Liver (tissue), 9 donors: ENCODE results near the gene TNNT3. TPM values are rescaled to one million over a fixed set of nuclear protein-coding genes. Genes with fewer than 3 reads are reported as not detected.

Experiments used
- DNase-seq: peaks from one replicate; pipeline ENCODE4 v3.0.0-alpha.2; 2017; ENCODE audit warnings: low spot score
- H3K27ac ChIP-seq, 2 donors: one replicate each; pipeline ENCODE4 v1.7.0; 2013; ENCODE audit warnings: inconsistent platforms in 2 of 2, low read length in 2 of 2, control low read depth in 1 of 2, low read depth in 1 of 2, mild to moderate bottlenecking in 1 of 2
- H3K27me3 ChIP-seq, 4 donors: one replicate each; pipeline versions ENCODE4 v1.6.1 to v1.7.0; 2013; ENCODE audit warnings: low read length in 3 of 4, inconsistent platforms in 1 of 4, mild to moderate bottlenecking in 1 of 4, moderate library complexity in 1 of 4; ENCODE audit not compliant: control insufficient read depth in 4 of 4, insufficient read depth in 4 of 4
- H3K36me3 ChIP-seq, 4 donors: one replicate each; pipeline versions ENCODE4 v1.6.1 to v1.7.0; 2013; ENCODE audit warnings: low read length in 3 of 4, mild to moderate bottlenecking in 3 of 4, low read depth in 1 of 4, moderate library complexity in 1 of 4; ENCODE audit not compliant: control insufficient read depth in 4 of 4, insufficient read depth in 3 of 4
- H3K4me1 ChIP-seq, 4 donors: one replicate each; pipeline versions ENCODE4 v1.6.1 to v1.7.0; 2013; ENCODE audit warnings: low read length in 3 of 4, mild to moderate bottlenecking in 3 of 4, moderate library complexity in 1 of 4; ENCODE audit not compliant: control insufficient read depth in 4 of 4, insufficient read depth in 4 of 4
- H3K4me3 ChIP-seq, 3 donors: one replicate each; pipeline versions ENCODE4 v1.6.1 to v1.7.0; 2013; ENCODE audit warnings: low read length in 3 of 3, control low read depth in 1 of 3, low read depth in 1 of 3, mild to moderate bottlenecking in 1 of 3
- H3K9ac ChIP-seq, 2 donors: one replicate each; pipeline ENCODE4 v1.7.0; 2013; ENCODE audit warnings: low read length in 2 of 2, mild to moderate bottlenecking in 2 of 2, moderate library complexity in 2 of 2, control low read depth in 1 of 2, low read depth in 1 of 2
- H3K9me3 ChIP-seq, 4 donors: one replicate each; pipeline versions ENCODE4 v1.6.1 to v1.7.0; 2013; ENCODE audit warnings: low read length in 3 of 4; ENCODE audit not compliant: control insufficient read depth in 4 of 4
- EGR1 ChIP-seq, 2 donors: IDR thresholded peaks; 2 replicates each; pipeline ENCODE4 v1.6.1; 2016 to 2018; ENCODE audit warnings: antibody characterized with exemption in 2 of 2, low read depth in 2 of 2
- FOXA1 ChIP-seq: IDR thresholded peaks from 2 replicates; pipeline ENCODE4 v1.6.1; 2016; ENCODE audit warnings: antibody characterized with exemption
- FOXA2 ChIP-seq: IDR thresholded peaks from 2 replicates; pipeline ENCODE4 v1.6.1; 2016; ENCODE audit warnings: antibody characterized with exemption
- GABPA ChIP-seq, 2 donors: IDR thresholded peaks in 1 of 2; conservative IDR thresholded peaks in 1 of 2; 2 replicates each; pipeline ENCODE4 v1.6.1; 2016; ENCODE audit warnings: antibody characterized with exemption in 2 of 2, mild to moderate bottlenecking in 1 of 2, moderate library complexity in 1 of 2
- HNF4A ChIP-seq, 2 donors: conservative IDR thresholded peaks; 2 replicates each; pipeline ENCODE4 v1.6.1; 2016; ENCODE audit warnings: antibody characterized with exemption in 2 of 2, mild to moderate bottlenecking in 2 of 2
- HNF4G ChIP-seq: IDR thresholded peaks from 2 replicates; pipeline ENCODE4 v1.6.1; 2016; ENCODE audit warnings: antibody characterized with exemption
- JUND ChIP-seq, 2 donors: IDR thresholded peaks; 2 replicates each; pipeline ENCODE4 v1.6.1; 2016; ENCODE audit warnings: antibody characterized with exemption in 2 of 2
- NR2F2 ChIP-seq: IDR thresholded peaks from 2 replicates; pipeline ENCODE4 v1.6.1; 2016; ENCODE audit warnings: antibody characterized with exemption
- RAD21 ChIP-seq, 2 donors: IDR thresholded peaks; 2 replicates each; pipeline ENCODE4 v1.6.1; 2016; ENCODE audit warnings: antibody characterized with exemption in 2 of 2, mild to moderate bottlenecking in 2 of 2
- SP1 ChIP-seq: IDR thresholded peaks from 2 replicates; pipeline ENCODE4 v1.6.1; 2018; ENCODE audit warnings: antibody characterized with exemption, mild to moderate bottlenecking
- TAF1 ChIP-seq: conservative IDR thresholded peaks from 2 replicates; pipeline ENCODE4 v1.6.1; 2016; ENCODE audit warnings: antibody characterized with exemption, mild to moderate bottlenecking
- YY1 ChIP-seq: IDR thresholded peaks from 2 replicates; pipeline ENCODE4 v1.6.1; 2016; ENCODE audit warnings: antibody characterized with exemption, mild to moderate bottlenecking
- WGBS: extraction: QIAGEN DNeasy Blood & Tissue Kit; methylation state at CpG from one replicate; pipeline ENCODE4 v1.1.7; 2013; 5-methylcytosine and 5-hydroxymethylcytosine counted together
- polyA plus RNA-seq, 2 donors: library from polyadenylated mRNA; stranded (reverse) in 1 of 2; unstranded in 1 of 2; fragments of 200-250 nt in 1 of 2; fragments of >200 nt in 1 of 2; fragmentation: Nextera tagmentation in 1 of 2; extraction: Ambion mirVana in 1 of 2; gene quantifications; one replicate each; pipeline versions ENCODE4 v1.2.1 to v1.2.3, GENCODE V29; 2013 to 2015
- total RNA-seq, 2 donors: library from RNA; depleted of rRNA; stranded (reverse); fragments of >200 nt; gene quantifications; one replicate each; pipeline ENCODE4 v1.2.3, GENCODE V29; 2014
- TF ChIP-seq, protein P1 (sequence below): fragments of 150-350 bp; IDR thresholded peaks from 2 replicates; pipeline ENCODE4 v1.5.1; 2017; ENCODE audit warnings: improper control_type of control experiment, low read depth, low read length; ENCODE audit not compliant: missing input control
- TF ChIP-seq, protein P2 (sequence below): IDR thresholded peaks from 2 replicates; pipeline ENCODE4 v1.6.1; 2016; ENCODE audit warnings: antibody characterized with exemption
- TF ChIP-seq, protein P3 (sequence below): IDR thresholded peaks from 2 replicates; pipeline ENCODE4 v1.6.1; 2016; ENCODE audit warnings: antibody characterized with exemption
- TF ChIP-seq, protein P4 (sequence below): IDR thresholded peaks from 2 replicates; pipeline ENCODE4 v1.6.1; 2016; ENCODE audit warnings: antibody characterized with exemption, mild to moderate bottlenecking
- TF ChIP-seq, protein P5 (sequence below): IDR thresholded peaks from 2 replicates; pipeline ENCODE4 v1.6.1; 2016; ENCODE audit warnings: antibody characterized with exemption
- donor health status: healthy.
- donor health status: healthy.
- donor health status: healthy.
- donor health status: healthy.
- donor health status: healthy.

Gene TNNT3
- total and polyA plus RNA-seq, 4 donors = 0.06 to 0.14 TPM; not detected in 2

DNA sequence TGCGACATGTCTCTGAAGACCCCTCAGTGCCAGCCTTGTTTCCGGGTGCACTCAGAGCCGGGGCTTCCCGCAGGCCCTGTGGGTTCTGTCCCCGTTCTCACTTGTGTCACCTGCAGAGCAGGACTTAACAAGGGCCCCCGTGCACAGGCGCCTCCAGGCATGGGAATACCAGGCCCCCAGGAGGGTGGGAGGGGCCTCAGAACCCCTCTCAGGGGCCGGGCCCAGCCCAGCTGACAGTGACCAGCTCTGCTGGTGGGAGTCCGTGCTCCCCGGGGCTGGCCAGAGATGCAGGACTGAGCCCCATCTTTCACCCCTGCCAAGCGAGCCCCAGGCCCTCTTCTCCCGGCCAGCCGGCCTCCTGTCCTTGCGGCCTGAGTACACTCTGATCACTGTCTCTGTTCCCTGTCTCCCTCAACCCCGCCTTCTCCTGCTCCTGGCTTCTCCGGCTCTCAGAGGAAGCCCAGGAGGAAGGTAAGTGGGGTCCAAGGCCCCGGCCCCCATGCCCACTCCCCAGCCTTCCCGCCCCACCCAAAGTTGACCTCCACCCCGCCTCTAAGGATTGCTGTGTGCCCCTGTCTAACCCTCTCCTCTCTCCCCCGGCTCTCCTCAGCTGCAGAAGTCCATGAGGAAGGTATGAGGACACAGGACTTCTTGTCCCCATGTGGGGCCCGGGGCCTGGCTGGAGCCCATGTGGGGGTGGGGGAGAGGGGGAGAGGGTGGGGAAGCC is 5.3 kb downstream of the TNNT3 start:
- H3K9ac ChIP-seq = no peak overlapping the region
- no peak overlapping the region for H3K4me3 ChIP-seq
- 88% methylated on average over 21 of the region's 21 CpGs for WGBS
- no peaks in the 10 kb centered on the region for H3K36me3 ChIP-seq
- no peaks in the 10 kb centered on the region for H3K9me3 ChIP-seq
- H3K4me1 ChIP-seq = no peaks in the 10 kb centered on the region
- no peak overlapping the region for H3K27ac ChIP-seq
- H3K27me3 ChIP-seq = no peaks in the 10 kb centered on the region
- TF ChIP-seq RAD21 (IDR thresholded peaks at IDR 0.05) = no peak
- TF ChIP-seq GABPA (IDR thresholded peaks at IDR 0.05 in 1 of 2, conservative IDR thresholded peaks at IDR 0.05 in 1 of 2) = no peak
- TF ChIP-seq, protein P1, sequence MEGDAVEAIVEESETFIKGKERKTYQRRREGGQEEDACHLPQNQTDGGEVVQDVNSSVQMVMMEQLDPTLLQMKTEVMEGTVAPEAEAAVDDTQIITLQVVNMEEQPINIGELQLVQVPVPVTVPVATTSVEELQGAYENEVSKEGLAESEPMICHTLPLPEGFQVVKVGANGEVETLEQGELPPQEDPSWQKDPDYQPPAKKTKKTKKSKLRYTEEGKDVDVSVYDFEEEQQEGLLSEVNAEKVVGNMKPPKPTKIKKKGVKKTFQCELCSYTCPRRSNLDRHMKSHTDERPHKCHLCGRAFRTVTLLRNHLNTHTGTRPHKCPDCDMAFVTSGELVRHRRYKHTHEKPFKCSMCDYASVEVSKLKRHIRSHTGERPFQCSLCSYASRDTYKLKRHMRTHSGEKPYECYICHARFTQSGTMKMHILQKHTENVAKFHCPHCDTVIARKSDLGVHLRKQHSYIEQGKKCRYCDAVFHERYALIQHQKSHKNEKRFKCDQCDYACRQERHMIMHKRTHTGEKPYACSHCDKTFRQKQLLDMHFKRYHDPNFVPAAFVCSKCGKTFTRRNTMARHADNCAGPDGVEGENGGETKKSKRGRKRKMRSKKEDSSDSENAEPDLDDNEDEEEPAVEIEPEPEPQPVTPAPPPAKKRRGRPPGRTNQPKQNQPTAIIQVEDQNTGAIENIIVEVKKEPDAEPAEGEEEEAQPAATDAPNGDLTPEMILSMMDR = no peak
- no peak for TF ChIP-seq YY1
- no peak for TF ChIP-seq FOXA2
- no peak for TF ChIP-seq SP1
- TF ChIP-seq FOXA1 = no peak
- TF ChIP-seq, protein P2, sequence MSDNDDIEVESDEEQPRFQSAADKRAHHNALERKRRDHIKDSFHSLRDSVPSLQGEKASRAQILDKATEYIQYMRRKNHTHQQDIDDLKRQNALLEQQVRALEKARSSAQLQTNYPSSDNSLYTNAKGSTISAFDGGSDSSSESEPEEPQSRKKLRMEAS = no peak
- TF ChIP-seq HNF4G = no peak
- TF ChIP-seq, protein P3, sequence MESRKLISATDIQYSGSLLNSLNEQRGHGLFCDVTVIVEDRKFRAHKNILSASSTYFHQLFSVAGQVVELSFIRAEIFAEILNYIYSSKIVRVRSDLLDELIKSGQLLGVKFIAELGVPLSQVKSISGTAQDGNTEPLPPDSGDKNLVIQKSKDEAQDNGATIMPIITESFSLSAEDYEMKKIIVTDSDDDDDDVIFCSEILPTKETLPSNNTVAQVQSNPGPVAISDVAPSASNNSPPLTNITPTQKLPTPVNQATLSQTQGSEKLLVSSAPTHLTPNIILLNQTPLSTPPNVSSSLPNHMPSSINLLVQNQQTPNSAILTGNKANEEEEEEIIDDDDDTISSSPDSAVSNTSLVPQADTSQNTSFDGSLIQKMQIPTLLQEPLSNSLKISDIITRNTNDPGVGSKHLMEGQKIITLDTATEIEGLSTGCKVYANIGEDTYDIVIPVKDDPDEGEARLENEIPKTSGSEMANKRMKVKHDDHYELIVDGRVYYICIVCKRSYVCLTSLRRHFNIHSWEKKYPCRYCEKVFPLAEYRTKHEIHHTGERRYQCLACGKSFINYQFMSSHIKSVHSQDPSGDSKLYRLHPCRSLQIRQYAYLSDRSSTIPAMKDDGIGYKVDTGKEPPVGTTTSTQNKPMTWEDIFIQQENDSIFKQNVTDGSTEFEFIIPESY = no peak
- no peak for TF ChIP-seq EGR1 (IDR thresholded peaks at IDR 0.05; ENCODE audit: low read depth in 2 of 2)
- no peak for TF ChIP-seq TAF1
- TF ChIP-seq HNF4A (conservative IDR thresholded peaks at IDR 0.05) = no peak
- TF ChIP-seq JUND (IDR thresholded peaks at IDR 0.05) = no peak
- TF ChIP-seq, protein P4, sequence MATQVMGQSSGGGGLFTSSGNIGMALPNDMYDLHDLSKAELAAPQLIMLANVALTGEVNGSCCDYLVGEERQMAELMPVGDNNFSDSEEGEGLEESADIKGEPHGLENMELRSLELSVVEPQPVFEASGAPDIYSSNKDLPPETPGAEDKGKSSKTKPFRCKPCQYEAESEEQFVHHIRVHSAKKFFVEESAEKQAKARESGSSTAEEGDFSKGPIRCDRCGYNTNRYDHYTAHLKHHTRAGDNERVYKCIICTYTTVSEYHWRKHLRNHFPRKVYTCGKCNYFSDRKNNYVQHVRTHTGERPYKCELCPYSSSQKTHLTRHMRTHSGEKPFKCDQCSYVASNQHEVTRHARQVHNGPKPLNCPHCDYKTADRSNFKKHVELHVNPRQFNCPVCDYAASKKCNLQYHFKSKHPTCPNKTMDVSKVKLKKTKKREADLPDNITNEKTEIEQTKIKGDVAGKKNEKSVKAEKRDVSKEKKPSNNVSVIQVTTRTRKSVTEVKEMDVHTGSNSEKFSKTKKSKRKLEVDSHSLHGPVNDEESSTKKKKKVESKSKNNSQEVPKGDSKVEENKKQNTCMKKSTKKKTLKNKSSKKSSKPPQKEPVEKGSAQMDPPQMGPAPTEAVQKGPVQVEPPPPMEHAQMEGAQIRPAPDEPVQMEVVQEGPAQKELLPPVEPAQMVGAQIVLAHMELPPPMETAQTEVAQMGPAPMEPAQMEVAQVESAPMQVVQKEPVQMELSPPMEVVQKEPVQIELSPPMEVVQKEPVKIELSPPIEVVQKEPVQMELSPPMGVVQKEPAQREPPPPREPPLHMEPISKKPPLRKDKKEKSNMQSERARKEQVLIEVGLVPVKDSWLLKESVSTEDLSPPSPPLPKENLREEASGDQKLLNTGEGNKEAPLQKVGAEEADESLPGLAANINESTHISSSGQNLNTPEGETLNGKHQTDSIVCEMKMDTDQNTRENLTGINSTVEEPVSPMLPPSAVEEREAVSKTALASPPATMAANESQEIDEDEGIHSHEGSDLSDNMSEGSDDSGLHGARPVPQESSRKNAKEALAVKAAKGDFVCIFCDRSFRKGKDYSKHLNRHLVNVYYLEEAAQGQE = no peak
- TF ChIP-seq NR2F2 = no peak
- TF ChIP-seq, protein P5, sequence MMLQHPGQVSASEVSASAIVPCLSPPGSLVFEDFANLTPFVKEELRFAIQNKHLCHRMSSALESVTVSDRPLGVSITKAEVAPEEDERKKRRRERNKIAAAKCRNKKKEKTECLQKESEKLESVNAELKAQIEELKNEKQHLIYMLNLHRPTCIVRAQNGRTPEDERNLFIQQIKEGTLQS = no peak
- no peak for DNase-seq
